SW 1271 (cell line): ENCODE data around the gene MAGEC3.
A peak's percentile ranks its signal among the peaks of the same experiment; 100 is the strongest.
"Not testable (repeated sequence)": the region's sequence is repeated elsewhere in the genome, so short reads cannot be mapped to it uniquely, and the experiment has no call there.

Source experiments
- DNase-seq, 2 experiments: peaks; one replicate each; lab custom pipeline; 2025; lab: John Stamatoyannopoulos, UW

The MAGEC3 gene, protein sequence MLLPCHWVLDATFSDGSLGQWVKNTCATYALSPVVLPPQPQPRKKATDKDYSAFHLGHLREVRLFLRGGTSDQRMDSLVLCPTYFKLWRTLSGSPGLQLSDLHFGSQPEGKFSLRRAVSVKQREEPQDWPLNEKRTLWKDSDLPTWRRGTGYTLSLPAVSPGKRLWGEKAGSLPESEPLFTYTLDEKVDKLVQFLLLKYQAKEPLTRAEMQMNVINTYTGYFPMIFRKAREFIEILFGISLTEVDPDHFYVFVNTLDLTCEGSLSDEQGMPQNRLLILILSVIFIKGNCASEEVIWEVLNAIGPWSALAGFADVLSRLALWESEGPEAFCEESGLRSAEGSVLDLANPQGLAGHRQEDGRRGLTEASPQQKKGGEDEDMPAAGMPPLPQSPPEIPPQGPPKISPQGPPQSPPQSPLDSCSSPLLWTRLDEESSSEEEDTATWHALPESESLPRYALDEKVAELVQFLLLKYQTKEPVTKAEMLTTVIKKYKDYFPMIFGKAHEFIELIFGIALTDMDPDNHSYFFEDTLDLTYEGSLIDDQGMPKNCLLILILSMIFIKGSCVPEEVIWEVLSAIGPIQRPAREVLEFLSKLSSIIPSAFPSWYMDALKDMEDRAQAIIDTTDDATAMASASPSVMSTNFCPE

DNA sequence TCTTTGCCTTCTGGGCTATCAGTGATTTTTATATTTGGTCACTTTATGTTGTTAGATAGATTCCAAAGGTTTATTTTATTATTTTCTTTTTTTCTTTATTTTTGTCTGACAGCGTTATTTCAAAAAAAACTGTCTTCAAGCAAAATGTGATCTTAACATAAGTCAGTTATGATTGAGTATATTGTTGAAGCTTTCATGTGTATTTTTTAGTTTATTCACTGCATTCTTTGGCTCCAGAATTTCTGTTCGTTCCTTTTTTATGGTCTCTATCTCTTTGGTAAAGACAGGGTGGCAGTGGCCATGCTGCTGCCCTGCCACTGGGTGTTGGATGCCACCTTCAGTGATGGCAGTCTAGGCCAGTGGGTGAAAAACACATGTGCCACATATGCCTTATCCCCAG is at the start of gene MAGEC3:
MAGEC3 (plus strand) TSS at position 301 of the 400 bp plus-strand sequence; CDS start at position 301, 0 bp downstream.
- no peak for DNase-seq

DNA sequence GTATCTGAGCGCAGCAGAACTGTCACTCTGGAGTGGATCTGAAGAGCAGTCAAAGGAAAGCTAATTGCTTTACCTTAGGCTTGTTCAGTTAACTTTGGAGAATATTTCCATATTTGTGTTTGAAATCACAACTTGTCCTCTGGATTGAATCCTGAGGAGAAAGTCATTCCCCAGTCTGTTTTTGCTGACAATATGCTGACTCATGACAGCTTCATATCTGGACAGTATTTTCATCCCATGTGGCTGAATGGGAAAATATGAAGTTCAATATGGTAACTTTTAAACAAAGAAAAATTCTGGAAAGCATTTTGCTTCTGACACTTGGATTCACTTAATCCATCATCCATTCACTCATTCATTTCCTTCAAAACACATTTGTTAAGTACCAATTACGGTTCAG is 46.3 kb upstream of the MAGEC3 start:
- DNase-seq: no peak

DNA sequence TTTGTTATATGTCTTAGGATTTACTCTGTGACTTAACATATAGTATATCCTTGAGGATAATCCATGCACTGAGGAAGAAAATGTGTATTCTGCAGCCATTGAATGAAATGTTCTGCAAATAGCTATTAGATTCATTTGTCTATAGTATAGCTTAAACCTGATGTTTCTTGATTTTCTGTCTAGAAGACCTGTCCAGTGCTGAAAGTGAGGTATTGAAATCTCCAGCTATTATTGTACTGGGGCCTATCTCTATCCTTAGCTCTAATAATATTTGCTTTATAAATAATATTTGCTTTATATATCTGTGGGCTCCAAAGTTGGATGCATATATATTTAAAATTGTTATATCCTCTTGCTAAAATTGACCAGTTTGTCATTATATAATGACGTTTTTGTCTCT is 26.7 kb upstream of the MAGEC3 start:
- no peak for DNase-seq

DNA sequence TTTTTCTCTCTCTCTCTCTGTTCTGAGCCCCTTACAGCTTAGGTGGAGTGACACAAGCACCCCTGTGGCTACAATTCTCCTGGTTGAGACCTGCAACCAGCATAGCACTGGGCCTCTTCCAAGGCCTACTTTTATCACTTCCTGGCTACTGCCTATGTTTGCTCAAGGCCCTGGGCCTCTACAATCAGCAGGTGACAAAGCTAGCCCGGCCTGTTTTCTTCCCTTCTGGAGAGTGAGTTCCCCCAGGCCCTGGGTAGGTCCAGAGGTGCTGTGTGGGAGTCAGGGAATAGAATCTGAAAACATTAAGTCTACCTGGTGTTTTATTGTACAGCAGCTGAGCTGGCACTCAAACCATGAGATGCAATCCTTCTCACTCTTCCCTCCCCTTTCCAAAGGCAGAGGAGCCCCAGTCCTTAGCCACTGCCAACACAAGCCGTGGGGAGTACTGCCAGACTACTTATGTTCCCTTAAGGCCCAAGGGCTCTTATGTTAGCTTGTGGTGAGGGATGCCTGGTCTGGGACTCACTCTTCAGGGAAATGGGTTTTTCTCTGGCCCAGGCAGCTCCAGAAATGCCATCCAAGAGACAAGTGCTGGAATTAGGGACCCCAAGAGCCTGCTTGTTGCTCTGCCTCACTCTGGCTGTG is 23.8 kb upstream of the MAGEC3 start:
- DNase-seq: no peak

DNA sequence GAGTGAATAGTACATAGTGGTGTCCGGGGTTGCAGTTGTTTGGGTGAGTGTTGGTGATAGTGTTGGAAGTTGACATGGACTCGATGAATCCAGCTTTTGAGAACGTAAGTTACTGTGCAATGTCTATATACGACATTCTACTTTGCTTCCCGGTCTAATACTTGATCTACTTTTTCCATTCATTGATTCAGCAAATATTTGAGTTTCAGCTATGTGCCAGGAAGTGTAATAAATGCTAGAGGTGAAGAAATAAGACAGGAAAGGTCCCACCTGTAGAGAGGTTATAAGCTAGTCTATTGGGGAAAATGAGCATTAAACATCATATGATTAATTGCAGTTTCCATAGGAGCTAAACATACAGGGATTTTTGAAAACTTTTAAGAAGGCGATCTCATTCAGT is 22.2 kb upstream of the MAGEC3 start:
- DNase-seq: no peak

DNA sequence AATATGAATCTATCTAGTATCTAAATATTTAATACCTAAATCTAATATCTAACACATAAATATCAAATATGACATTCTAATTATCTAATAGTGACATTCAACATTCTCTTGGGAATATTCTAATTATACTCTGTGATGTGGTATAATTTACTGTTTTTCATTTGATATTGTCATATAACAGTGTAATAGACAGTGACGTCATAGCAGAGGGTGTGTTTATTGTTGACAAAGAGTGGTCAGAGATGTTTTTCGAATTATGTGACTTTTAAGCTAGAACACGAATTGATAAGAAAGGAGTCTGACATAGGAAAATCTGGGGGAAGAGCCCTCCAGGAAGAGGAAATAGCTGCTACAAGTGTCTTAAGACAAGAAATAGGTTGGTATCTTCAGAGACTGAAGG is 5.9 kb upstream of the MAGEC3 start:
- DNase-seq: no peak

DNA sequence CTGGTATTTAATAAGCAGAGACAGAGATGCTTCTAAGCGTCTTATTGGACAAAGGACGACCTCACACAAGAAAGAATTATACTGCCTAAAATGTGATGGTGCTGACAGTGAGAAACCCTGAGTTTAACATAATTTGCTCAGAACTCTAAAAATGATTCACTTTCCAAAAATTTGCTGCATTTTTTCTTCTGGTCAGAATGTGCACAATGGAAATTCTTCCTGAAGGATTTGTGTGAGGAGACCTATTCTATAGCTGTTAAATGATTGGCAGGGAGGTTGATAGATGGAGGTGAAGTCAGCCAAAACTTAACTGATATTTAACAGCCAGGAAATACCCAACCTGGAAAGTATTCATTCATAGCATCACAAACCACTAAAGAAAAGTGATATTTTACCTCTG is 1.7 kb downstream of the MAGEC3 start:
- no peak for DNase-seq

DNA sequence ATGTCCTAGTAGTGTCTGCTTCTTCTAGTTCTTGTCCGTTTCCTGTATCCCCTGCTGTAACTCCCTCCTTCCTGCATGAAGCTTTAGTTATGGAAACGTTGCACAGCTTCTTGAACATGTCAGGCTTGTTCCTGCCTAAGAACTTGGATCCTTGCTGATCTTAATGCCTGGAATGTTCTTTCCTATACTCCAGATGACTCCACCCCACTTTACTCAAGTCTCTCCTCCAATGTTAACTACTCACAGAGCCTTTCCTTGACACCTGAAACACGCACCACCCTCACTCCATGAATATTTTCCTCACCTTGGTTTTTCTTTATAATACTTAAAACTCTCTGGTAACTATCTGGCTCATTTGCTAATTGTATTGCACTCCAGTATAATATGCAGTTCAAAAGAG is 19.4 kb downstream of the MAGEC3 start:
- DNase-seq: no peak

DNA sequence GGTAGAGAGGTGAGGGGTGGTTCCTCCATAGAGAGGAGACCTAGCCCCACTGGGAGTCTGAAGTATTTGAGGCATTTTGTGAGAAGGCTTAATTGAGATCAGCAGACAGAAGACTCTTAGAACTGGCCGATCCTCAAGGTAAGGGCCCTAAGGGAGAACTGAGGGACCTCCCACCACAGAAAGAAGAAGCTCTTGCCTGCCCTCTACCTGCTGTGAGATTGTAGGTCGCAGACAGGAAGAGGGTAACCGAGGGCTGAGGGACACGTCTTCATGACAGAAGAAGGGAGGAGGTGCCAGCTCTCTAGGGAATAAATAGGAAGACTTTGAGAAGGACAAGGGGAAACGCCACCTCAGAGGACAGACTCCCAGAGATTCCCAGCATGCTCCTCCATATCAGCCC is 41.5 kb downstream of the MAGEC3 start:
- DNase-seq: no peak

DNA sequence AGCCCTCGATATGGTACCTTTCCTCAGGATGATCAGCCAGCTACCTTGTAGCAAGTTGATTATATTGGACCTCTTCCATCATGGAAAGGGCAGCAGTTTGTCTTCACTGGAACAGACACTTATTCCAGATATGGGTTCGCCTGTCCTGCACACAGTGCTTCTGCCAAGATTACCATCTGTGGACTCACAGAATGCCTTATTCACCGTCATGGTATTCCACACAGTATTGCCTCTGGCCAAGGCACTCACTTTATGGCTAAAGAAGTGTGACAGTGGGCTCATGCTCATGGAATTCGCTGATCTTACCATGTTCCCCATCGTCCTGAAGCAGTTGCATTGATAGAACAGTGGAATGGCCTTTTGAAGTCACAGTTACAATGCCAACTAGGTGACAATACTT is 50.7 kb downstream of the MAGEC3 start:
- DNase-seq: not testable (repeated sequence)

DNA sequence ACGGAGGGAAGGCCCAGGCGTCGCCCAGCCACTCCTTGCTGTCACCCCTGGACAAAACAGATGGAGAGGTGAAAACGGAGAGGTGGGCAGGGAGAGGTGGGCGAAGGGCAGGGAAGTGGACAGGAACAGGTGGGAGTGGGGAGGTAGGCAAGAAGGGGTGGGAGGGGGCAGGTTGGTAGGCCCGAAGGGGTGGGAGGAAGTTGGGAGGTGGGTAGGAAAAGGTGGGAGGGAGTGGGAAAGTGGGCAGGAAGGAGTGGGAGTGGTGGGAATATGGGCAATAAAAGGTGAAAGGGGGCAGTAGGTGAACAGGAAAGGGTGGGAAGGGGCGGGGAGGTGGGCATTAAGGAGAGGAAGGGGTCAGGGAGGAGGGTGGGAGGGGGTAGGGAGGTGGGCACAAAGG is 56.6 kb downstream of the MAGEC3 start:
- no peak for DNase-seq

DNA sequence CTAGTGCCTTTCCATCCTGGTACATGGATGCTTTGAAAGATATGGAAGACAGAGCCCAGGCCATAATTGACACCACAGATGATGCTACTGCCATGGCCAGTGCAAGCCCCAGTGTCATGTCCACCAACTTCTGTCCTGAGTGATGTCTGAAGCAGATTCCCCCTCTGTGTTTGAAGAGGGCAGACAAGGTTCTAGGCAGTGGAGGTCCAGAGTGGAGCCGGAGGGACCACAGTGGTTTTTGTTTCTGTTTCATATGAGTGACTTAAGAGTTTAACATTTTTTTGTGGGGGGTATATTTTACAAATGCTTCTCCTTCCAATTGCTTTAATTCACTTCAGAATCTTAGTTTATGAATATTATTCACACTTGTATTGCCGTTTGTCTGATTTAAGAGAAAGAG is 59.6 kb downstream of the MAGEC3 start:
- DNase-seq: no peak

DNA sequence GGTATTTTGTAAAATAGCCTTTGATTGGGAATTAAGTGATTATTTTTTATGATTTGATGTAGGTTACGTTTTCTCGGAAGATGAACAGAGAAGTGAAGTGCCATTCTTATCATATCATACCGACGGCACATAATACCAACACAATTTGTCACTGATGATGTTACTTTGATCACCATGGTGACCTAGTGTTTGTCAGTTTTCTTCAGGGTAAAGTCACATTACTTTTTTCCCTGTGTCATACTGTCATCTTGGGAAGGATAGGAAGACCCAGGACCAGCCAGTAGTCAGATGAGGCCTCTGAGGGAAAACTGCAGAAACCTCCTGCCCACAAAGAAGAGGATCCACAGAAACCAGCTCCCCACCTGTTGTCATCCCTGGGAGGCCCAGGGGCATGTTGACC is 64.2 kb downstream of the MAGEC3 start:
- no peak for DNase-seq

DNA sequence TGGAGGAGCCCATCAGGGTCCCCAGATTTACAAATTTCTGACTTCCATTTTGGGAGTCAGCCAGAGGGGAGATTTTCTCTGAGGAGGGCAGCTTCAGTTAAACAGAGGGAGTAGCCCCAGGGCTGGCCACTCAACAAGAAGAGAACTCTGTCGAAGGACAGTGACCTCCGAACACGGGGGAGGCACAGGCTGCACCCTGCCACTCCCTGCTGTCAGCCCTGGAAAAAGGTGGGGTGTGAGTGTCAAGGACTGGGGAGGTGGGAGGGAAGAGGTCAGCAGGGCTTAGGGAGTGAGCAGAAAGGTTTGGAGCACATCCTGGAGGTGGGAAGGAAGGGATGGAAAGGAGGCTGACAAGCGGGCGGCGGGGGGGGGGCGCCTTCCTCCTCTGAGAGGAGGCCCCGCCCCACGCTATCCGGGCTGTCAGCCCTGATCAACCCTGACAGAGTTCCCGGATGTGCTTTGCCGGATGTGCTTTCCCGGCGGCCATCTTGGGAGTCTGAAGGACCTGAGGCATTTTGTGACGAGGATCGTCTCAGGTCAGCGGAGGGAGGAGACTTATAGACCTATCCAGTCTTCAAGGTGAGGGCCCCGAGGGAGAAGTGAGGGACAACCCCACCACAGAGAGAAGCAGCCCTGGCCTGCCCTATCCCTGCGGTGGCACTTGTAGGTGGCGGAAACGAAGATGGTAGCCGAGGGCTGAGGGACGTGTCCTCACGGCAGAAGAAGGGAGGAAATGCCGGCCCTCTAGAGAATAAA is 65.5 kb downstream of the MAGEC3 start, which contains the start of gene MAGEC1:
MAGEC1 (plus strand) TSS at position 495 of the 756 bp plus-strand sequence. CDS start 1,179 bp downstream, outside the sequence.
- no peak for DNase-seq

DNA sequence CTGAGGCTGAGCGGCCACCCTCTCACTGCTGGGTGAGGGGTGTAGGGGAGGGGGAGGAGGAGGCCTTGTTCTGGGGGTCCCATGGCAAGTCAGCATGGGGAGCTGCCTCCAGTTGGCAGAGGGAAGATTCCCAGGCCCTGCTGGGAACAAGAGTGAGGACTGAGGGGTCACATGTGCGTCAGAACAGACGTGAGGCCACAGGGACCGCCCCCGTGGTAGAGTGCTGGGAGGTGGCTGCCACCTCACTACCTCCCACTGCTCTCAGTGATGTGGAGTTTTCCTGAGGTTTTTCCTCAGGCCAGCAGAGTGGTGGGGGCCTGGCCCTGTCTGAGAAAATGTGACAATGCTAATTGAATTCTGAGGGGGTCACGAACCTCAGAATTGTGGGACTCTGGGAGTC is 66.1 kb downstream of the MAGEC3 start:
- no peak for DNase-seq

DNA sequence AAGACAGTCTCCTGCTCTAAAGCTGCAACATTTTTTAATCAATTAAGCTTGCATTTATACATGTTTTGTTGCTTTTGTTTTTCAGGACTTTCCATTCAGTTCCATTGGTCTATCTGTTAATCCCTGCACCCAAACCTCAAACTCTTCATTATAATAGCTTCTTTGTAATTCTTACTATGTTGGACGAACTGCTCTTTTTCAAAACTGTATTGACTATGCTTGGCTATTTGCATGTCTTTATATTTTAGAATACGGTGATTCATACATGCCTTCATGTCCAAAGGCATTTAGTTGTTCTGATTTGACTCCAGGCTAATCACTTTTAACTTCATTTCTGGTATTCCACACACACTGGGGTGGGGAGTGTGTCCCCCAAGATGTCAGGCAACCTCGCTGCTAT is 79.7 kb downstream of the MAGEC3 start:
- no peak for DNase-seq

DNA sequence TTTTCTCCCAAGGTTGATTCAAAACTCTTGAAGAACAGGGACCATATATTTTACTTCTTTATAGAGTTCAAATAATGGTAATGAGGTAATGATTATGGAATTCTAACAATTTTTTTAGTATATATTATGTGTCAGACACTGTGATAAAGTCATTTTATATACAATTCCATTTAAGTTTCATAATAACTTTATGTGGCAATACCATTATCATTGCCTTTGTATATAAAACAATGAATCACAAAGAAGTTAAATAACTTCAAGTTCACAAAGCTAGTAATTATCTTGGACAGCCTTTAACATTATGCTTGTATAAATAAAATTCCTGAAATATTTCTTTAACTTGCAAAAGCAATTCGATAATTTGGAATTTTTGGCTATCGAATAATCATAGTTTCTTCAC is 86.2 kb downstream of the MAGEC3 start:
- DNase-seq: no peak

DNA sequence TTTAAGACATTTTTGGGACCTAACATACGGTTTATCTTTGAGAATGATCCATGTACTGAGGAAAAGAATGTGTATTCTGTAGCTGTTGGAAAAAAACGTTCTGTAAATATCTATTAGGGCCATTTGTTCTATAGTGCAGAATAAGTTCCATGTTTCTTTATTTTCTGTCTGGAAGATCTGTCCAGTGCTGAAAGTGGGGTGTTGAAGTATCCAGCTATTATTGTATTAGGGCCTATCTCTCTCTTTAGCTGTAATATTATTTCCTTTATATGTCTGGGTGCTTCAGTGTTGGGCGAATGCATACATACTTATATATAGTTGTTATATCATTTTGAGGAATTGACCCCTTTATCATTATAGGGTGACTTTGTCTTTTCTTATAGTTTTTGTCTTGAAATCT is 90.3 kb downstream of the MAGEC3 start:
- DNase-seq: no peak

DNA sequence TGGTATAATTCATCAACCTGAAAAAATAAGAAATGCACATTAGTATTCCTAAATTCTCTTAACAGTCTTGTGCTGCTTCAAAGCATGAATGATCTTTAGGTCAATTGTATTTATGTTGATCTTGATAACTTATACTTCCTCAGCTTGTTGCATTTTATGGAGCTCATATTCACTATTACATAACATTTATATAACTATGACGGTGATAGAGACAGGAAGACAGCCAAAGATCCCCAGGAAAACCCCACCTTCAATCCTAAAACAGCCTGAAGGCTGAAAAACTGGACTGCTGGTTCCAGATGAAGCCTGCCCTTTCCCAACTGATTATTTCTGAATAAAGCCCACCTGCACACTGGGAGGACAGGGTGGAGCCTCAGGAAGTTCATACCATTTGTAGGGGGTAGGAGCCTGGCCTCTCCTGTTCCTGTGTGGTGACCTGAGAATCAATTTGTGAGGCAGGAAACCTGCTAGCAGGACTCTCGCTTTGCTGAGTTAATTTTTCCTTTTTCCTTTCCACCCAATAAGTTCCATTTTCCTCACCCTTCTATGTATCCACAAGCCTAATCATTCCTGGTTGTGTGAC is 96.0 kb downstream of the MAGEC3 start:
- no peak for DNase-seq

DNA sequence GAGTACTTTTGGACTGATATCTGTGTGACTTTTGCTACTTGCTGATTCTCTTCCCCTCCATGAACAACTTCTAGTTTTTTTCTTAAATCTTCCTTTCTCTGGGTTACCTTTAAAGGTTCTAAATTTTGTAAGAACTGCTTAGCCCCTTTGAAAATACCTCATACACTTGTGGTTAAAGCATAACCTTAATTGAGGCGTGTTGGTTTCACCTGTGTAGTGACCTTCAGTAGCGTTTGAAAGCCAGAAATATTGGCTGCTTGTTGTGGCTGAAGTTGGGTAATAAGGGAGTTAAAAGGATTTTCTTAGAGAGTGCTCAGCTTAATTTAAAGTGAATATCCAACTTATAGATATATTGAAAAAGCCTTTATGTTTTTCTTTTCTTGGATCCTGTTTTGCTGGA is 97.5 kb downstream of the MAGEC3 start:
- no peak for DNase-seq

DNA sequence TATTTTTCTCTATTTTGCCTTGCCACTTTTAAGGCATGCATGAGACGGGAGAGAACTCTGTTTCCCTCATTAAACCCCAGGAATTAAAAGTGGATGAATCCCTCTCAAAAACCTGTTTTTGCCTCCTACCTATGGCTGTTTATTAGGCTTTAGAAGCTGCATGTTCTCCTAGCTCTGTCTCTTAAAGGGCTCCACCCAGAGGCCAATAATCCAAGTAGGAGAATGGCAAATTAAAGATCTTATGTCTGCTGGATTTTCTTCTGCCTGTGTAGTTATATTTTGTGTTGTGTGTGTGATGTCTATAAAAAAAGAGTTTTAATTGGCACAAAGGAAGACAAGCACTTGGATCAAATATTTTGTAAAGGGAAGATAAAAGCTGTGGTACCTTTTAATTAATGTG is 98.0 kb downstream of the MAGEC3 start:
- peak in 1 of 2 experiments; percentile 8 for DNase-seq

DNA sequence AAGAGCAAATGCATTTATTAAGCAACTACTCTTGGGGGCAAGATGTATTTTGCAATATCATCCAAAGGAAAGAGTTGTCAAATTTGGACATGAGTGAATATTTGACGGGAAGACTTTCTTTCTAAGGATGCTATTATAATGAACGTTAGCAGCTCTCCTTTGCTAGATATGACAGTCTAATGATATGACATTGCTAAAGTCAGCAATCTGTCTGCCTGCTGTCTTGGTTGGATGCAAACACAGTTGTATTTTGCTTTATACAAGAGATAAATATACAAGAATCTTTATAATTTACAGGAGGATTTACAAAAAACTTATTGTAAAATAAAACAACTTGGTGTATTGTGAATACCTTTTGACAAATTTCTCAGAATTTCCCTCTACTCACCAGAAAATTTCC is 103.1 kb downstream of the MAGEC3 start:
- no peak for DNase-seq
